ENCODE results near the gene MMAA.

DNA sequence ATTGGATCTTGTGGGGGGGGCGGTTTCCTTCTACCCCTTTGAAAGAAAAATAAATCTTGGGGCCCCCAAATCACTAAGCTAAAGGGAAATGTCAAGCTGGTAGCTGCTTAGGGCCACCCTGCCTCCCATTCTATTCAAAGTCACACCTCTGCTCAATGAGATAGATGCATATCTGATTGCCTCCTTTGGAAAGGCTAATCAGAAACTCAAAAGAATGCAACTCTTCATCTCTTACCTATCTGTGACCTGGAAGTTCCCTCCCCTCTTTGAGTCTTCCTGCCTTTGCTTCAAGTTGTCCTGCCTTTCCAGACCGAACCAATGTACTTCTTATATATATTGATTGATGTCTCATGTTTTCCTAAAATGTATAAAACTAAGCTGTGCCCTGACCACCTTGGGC, 67.8 kb downstream of the MMAA start:
- no peak for TF ChIP-seq EP300 (IDR thresholded peaks at IDR 0.05)
- no peak for TF ChIP-seq POLR2AphosphoS5 (IDR thresholded peaks at IDR 0.05)
- TF ChIP-seq POLR2A (IDR thresholded peaks at IDR 0.05), result no peak
- TF ChIP-seq, protein P1, sequence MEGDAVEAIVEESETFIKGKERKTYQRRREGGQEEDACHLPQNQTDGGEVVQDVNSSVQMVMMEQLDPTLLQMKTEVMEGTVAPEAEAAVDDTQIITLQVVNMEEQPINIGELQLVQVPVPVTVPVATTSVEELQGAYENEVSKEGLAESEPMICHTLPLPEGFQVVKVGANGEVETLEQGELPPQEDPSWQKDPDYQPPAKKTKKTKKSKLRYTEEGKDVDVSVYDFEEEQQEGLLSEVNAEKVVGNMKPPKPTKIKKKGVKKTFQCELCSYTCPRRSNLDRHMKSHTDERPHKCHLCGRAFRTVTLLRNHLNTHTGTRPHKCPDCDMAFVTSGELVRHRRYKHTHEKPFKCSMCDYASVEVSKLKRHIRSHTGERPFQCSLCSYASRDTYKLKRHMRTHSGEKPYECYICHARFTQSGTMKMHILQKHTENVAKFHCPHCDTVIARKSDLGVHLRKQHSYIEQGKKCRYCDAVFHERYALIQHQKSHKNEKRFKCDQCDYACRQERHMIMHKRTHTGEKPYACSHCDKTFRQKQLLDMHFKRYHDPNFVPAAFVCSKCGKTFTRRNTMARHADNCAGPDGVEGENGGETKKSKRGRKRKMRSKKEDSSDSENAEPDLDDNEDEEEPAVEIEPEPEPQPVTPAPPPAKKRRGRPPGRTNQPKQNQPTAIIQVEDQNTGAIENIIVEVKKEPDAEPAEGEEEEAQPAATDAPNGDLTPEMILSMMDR (IDR thresholded peaks at IDR 0.05), result no peak

Measured in gastroesophageal sphincter (tissue), 3 donors.